Measurements from ENCODE around the gene TRABD.
"Not testable (repeated sequence)": the region's sequence is repeated elsewhere in the genome, so short reads cannot be mapped to it uniquely, and the experiment has no call there.

Gene TRABD

GRCh38 chr22:50151571-50152537 is 33.9 kb upstream of the TRABD start:
- no peak for DNase-seq

GRCh38 chr22:50153056-50153755 is 32.5 kb upstream of the TRABD start:
- DNase-seq: no peak

GRCh38 chr22:50153756-50154140 is 32.0 kb upstream of the TRABD start:
- no peak for DNase-seq

GRCh38 chr22:50157709-50158375 is 27.9 kb upstream of the TRABD start:
- DNase-seq: no peak

GRCh38 chr22:50160947-50161346 is 24.8 kb upstream of the TRABD start:
- no peak for DNase-seq

GRCh38 chr22:50161508-50162390 is 24.0 kb upstream of the TRABD start:
- no peak for DNase-seq

- no peak for DNase-seq
These were observed 23.2 kb upstream of the TRABD start for GRCh38 chr22:50162391-50162956.

GRCh38 chr22:50165436-50166123 is 20.1 kb upstream of the TRABD start:
- DNase-seq: no peak

- no peak for DNase-seq
These were observed 17.8 kb upstream of the TRABD start for GRCh38 chr22:50167689-50168489.

GRCh38 chr22:50168490-50169180 is 17.1 kb upstream of the TRABD start:
- DNase-seq: not testable (repeated sequence)

- no peak for DNase-seq
These were observed 16.4 kb upstream of the TRABD start for GRCh38 chr22:50169181-50169759.

- no peak for DNase-seq
These were observed 15.9 kb upstream of the TRABD start for GRCh38 chr22:50169774-50170341.

- no peak for DNase-seq
These were observed 15.0 kb upstream of the TRABD start, which contains the start of gene PANX2 for GRCh38 chr22:50170453-50171318. Gene PANX2 (plus strand): TSS chr22:50170731. CDS start chr22:50170731, 0 bp downstream.

- DNase-seq: no peak
These were observed 14.3 kb upstream of the TRABD start for GRCh38 chr22:50171319-50171964.

GRCh38 chr22:50171965-50172421 is 13.7 kb upstream of the TRABD start:
- DNase-seq: no peak

- no peak for DNase-seq
These were observed 12.3 kb upstream of the TRABD start for GRCh38 chr22:50173311-50173982.

- DNase-seq: no peak
These were observed 11.7 kb upstream of the TRABD start for GRCh38 chr22:50173983-50174355.
